Gastroesophageal sphincter (tissue), 4 donors: ENCODE results near the gene C14orf119. TPM values are rescaled to one million over a fixed set of nuclear protein-coding genes. Genes with fewer than 3 reads are reported as not detected.

Experiments used
- ATAC-seq: fragments of 150-250 bp; one replicate; pipeline ENCODE4 v1.9.1; 2016; ENCODE audit warnings: mild to moderate bottlenecking, moderate library complexity
- H3K27ac ChIP-seq, 4 donors: fragments of 200-600 bp; sonication (generic) in 3 of 4; 1 replicate in 3 of 4; 2 replicates in 1 of 4; pipeline ENCODE4 v1.5.1; 2016 to 2019
- H3K27me3 ChIP-seq: fragments of 200-600 bp; sonication (generic); one replicate; pipeline ENCODE4 v1.5.1; 2019
- H3K36me3 ChIP-seq, 2 donors: fragments of 200-600 bp; sonication (generic); one replicate each; pipeline ENCODE4 v1.5.1; 2019; ENCODE audit warnings: control low read depth in 1 of 2
- H3K4me1 ChIP-seq, 3 donors: fragments of 200-600 bp; sonication (generic); 1 replicate in 2 of 3; 2 replicates in 1 of 3; pipeline ENCODE4 v1.5.1; 2016 to 2019; ENCODE audit warnings: control low read depth in 2 of 3
- H3K4me3 ChIP-seq, 2 donors: fragments of 200-600 bp; sonication (generic); one replicate each; pipeline ENCODE4 v1.5.1; 2019; ENCODE audit warnings: mild to moderate bottlenecking in 1 of 2, moderate library complexity in 1 of 2
- H3K9me3 ChIP-seq, 3 donors: fragments of 200-600 bp; sonication (generic); one replicate each; pipeline ENCODE4 v1.5.1; 2017 to 2019; ENCODE audit warnings: control low read depth in 2 of 3
- EP300 ChIP-seq: sonication (generic); formaldehyde crosslinking; IDR thresholded peaks from one replicate; pipeline ENCODE4 v1.6.1; 2017; ENCODE audit warnings: antibody characterized with exemption, mild to moderate bottlenecking
- POLR2A ChIP-seq, 2 donors: fragments of 450-650 bp; IDR thresholded peaks; one replicate each; pipeline ENCODE4 v1.6.1; 2017; ENCODE audit warnings: antibody characterized with exemption in 2 of 2, mild to moderate bottlenecking in 2 of 2, moderate library complexity in 1 of 2
- POLR2AphosphoS5 ChIP-seq: sonication (generic); formaldehyde crosslinking; IDR thresholded peaks from one replicate; pipeline ENCODE4 v1.6.1; 2017; ENCODE audit warnings: antibody characterized with exemption
- WGBS, 2 donors: methylation state at CpG; one replicate each; pipeline ENCODE4 v1.1.5; 2018; ENCODE audit warnings: low coverage in 1 of 2; 5-methylcytosine and 5-hydroxymethylcytosine counted together
- total RNA-seq, 4 donors: library from RNA; depleted of rRNA; stranded (reverse); fragments of >200 nt; gene quantifications; one replicate each; pipeline ENCODE4 v1.1.0, GENCODE V29; 2016
- TF ChIP-seq, protein P1 (sequence below), 4 experiments: fragments of 200-600 bp in 2 of 4; fragments of 450-650 bp in 2 of 4; sonication (generic) in 1 of 4; IDR thresholded peaks; one replicate each; pipeline ENCODE4 v1.5.1; 2017 to 2019; ENCODE audit warnings: antibody characterized with exemption in 4 of 4, mild to moderate bottlenecking in 2 of 4, moderate library complexity in 2 of 4

The C14orf119 gene
- total RNA-seq, 4 donors from 2014 or later: 31.3 to 38.2 (median 33.4) TPM

DNA sequence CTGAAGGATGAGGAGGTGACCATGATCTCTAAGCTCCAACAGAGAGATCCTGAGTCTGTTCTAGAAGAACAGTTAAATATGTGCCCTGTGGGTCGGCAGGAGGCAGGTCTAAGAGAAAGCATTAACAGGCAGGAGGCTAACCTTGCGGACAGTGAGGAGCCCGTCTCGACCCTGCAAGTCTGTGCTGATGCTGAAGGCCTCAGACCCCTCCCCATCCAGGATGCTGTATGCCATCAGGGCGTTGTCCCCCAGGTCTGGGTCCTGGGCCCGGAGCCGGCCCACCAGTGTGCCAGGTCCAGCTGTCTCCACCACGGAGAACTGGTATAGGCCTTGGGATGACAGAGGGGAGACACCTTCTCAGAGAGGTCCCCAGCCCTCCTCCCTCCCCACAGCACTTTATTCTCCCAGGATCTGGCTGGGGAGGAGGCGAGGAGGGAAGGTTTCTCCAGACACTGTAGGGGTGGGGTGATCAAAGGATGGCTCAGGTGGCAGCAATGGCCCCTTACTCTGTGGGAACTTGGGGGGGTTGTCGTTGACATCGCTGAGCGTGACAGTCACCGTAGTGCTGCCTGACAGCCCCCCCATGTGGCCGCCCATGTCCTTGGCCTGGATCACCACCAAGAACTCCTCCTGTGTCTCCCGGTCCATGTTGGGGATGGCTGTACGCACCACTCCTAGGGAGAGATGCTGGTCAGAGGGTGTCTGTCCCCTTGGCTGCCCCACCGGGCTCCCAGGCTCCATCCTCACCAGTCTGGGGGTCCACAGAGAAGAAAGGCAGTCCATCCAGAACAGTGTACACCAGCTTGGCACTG is 41.1 kb upstream of the C14orf119 start:
- no peak for ATAC-seq
- Histone ChIP-seq H3K9me3 (no peaks in the 10 kb centered on the region), H3K4me3 (no peak overlapping the region), H3K27me3 (no peaks in the 10 kb centered on the region), H3K4me1 (peaks cover 0 to 26% (median 10%) of the 10 kb centered on the region in 3 donors), H3K36me3 (peaks cover 0 to 7% of the 10 kb centered on the region in 2 donors), H3K27ac (no peak overlapping the region)
- WGBS, 2 donors: 55 to 80% methylated on average over 3 to 4 of the region's 17 CpGs
- no peak for TF ChIP-seq EP300
- TF ChIP-seq, protein P1, sequence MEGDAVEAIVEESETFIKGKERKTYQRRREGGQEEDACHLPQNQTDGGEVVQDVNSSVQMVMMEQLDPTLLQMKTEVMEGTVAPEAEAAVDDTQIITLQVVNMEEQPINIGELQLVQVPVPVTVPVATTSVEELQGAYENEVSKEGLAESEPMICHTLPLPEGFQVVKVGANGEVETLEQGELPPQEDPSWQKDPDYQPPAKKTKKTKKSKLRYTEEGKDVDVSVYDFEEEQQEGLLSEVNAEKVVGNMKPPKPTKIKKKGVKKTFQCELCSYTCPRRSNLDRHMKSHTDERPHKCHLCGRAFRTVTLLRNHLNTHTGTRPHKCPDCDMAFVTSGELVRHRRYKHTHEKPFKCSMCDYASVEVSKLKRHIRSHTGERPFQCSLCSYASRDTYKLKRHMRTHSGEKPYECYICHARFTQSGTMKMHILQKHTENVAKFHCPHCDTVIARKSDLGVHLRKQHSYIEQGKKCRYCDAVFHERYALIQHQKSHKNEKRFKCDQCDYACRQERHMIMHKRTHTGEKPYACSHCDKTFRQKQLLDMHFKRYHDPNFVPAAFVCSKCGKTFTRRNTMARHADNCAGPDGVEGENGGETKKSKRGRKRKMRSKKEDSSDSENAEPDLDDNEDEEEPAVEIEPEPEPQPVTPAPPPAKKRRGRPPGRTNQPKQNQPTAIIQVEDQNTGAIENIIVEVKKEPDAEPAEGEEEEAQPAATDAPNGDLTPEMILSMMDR (IDR thresholded peaks at IDR 0.05): peak in 1 of 4 experiments; percentile 21

DNA sequence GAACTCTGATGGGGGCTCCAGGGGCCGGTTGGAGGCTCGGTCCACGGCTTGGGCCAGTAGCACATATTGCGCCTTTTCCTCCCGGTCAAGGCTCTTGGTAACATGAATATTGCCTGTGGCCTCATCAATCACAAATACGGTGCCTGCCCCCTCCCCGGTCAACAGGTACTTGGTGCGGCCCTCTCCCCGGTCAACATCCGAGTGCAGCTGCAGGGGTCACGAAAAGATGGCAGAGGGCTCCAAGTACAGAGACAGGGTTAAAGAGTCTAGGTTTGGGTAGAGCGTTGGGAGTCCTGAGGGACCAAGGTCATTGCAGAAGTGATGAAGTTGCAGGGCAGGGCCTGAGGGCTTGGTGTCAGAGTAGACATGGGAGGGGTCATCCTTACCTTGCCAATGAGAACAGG is 40.2 kb upstream of the C14orf119 start:
- no peaks in the 10 kb centered on the region for H3K9me3 ChIP-seq
- no peak for TF ChIP-seq EP300
- no peak for TF ChIP-seq POLR2A (IDR thresholded peaks at IDR 0.05)
- no peak for TF ChIP-seq POLR2AphosphoS5
- TF ChIP-seq, protein P1 (IDR thresholded peaks at IDR 0.05): no peak
- no peak for ATAC-seq
- H3K36me3 ChIP-seq: peaks cover 0 to 17% of the 10 kb centered on the region in 2 donors
- H3K4me1 ChIP-seq: peaks cover 0 to 26% (median 10%) of the 10 kb centered on the region in 3 donors
- no peaks in the 10 kb centered on the region for H3K27me3 ChIP-seq
- H3K4me3 ChIP-seq: no peak overlapping the region
- H3K27ac ChIP-seq: no peak overlapping the region
- whole genome bisulfite sequencing, 2 donors: 100% methylated on average over 4 of the region's 12 CpGs; no CpG with 5 or more reads in 1 of the 2 donors

DNA sequence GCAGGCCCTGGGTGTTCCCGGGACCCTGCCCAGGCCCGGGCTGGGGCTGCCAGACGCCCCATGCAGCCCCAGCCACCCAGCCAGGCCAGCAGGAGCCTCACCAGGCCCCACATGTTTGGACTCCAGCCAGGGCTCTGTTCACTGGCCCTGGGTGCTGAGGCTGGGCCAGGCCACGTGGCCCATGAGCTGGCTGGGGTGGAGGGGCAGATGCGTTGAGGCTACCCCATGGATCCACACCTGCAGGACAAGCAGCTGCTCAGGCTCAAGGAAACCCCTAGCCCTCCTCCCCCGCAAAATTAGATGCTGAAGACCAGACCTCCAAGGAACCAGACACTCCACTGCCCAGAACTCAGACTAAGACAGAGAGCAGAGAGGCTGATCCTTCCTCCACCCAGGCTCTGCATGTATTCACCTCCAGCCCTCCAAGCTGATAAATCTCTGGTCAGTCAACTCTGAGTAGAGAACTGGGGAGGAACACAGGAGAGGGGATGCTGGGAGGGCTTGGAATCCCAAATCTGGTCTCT is 39.6 kb upstream of the C14orf119 start:
- Histone ChIP-seq H3K4me3 (no peak overlapping the region), H3K4me1 (peaks cover 0 to 26% (median 10%) of the 10 kb centered on the region in 3 donors), H3K9me3 (no peaks in the 10 kb centered on the region), H3K27me3 (no peaks in the 10 kb centered on the region), H3K36me3 (peaks cover 0 to 22% of the 10 kb centered on the region in 2 donors), H3K27ac (no peak overlapping the region)
- TF ChIP-seq POLR2AphosphoS5: no peak
- peak in 1 of 2 donors; percentile 13 for TF ChIP-seq POLR2A (IDR thresholded peaks at IDR 0.05)
- ATAC-seq: no peak
- WGBS, 2 donors: 67% methylated on average over 1 of the region's 6 CpGs; no CpG with 5 or more reads in 1 of the 2 donors

DNA sequence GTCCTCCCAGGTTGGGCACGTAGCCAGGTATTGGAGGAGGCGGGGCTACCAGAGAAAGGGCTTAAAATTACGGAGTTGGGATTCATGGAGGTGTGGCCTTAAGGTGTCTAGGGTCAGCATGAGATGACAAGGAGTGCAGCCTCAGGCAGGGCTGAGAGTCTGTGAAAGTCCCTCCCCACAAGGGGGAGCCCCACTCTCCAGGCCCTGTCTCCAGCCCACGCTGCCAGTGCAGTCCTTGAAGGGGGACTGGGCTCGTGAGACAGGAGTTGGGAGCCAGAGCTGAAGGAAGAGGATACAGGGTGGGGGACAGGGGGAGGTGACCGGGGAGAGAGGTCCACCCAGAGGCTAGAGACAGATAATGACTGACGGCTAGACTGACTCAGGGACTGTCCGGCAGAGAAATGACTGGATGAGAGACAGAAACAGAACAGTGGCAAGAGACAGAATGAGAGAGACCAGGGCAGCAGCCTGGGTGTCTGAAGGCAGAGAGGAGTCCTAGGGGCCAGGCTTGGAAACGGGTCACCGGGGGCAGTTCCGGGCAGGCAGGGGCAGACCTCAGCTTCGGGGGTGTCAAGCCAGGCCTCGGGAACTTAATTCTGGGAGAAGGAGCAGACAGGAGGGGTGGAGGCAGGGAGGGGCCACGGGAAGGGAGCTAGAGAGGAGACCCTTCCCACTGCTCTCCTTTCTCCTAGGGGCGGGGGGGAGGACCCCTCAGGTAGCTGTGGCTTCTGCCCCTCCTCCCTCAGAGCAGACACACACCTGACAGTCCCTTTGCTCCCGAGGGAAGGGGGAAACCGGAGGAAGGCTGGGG is 39.0 kb upstream of the C14orf119 start:
- H3K4me3 ChIP-seq: peak overlapping the region in 1 of 2 donors; percentile 76
- ATAC-seq: no peak

More for the DNA sequence above, 39.0 kb upstream of the C14orf119 start:
- H3K9me3 ChIP-seq: no peaks in the 10 kb centered on the region
- peaks cover 0 to 28% (median 10%) of the 10 kb centered on the region in 3 donors for H3K4me1 ChIP-seq
- H3K36me3 ChIP-seq: peaks cover 0 to 29% of the 10 kb centered on the region in 2 donors
- H3K27ac ChIP-seq: peak overlapping the region in 2 of 4 donors; percentile 29 to 84
- TF ChIP-seq, protein P1 (IDR thresholded peaks at IDR 0.05): peak in 3 of 4 experiments; percentile 57 to 76 (median 64)
- TF ChIP-seq POLR2AphosphoS5 (no peak), POLR2A (IDR thresholded peaks at IDR 0.05) (no peak), EP300 (no peak)
- WGBS, 2 donors: 4 to 9% methylated on average over 12 to 16 of the region's 17 CpGs
- H3K27me3 ChIP-seq: no peaks in the 10 kb centered on the region
